SK-N-SH (cell line): ENCODE data around the gene E2F3. TPM values are rescaled to one million over a fixed set of nuclear protein-coding genes. Genes with fewer than 3 reads are reported as not detected.

ENCODE experiments used
- CTCF ChIA-PET: fragments of 300-600, 350-600 bp; formaldehyde crosslinking; extraction: SDS; loops from one replicate; lab custom pipeline; 2021; lab: Yijun Ruan, JAX
- POLR2A ChIA-PET: fragments of 350-600 bp; sonication (Branson Sonifier 250); formaldehyde crosslinking; extraction: SDS; loops from one replicate; lab custom pipeline; 2020; ENCODE audit warnings: antibody characterized with exemption, inconsistent platforms; lab: Yijun Ruan, JAX
- DNase-seq: peaks from one replicate; pipeline ENCODE4 v3.0.0; 2012
- H2AFZ ChIP-seq: fragments of 200-600 bp; sonication (generic); 2 replicates; pipeline ENCODE4 v1.8.1; 2016; ENCODE audit warnings: antibody characterized with exemption, mild to moderate bottlenecking, low read depth
- H3F3A ChIP-seq: fragments of 200-600 bp; sonication (generic); replicated peaks from 2 replicates; pipeline ENCODE3; 2016; ENCODE audit warnings: antibody characterized with exemption, mild to moderate bottlenecking; ENCODE audit not compliant: insufficient read depth
- H3K27ac ChIP-seq, 2 experiments: fragments of 200-500 bp in 1 of 2; fragments of 200-600 bp in 1 of 2; sonication (Bioruptor generic) in 1 of 2; sonication (generic), shearing (Covaris generic) in 1 of 2; 2 replicates each; pipeline versions ENCODE4 v1.5.1 to v1.6.1; 2014 to 2016; ENCODE audit warnings: low read depth in 2 of 2, inconsistent platforms in 1 of 2, low read length in 1 of 2, mild to moderate bottlenecking in 1 of 2, mixed read lengths in 1 of 2
- H3K27me3 ChIP-seq: fragments of 200-600 bp; sonication (generic), shearing (Covaris generic); 2 replicates; pipeline ENCODE4 v1.6.1; 2016; ENCODE audit warnings: mixed run types; ENCODE audit not compliant: insufficient read depth
- H3K36me3 ChIP-seq, 2 experiments: fragments of 200-500 bp in 1 of 2; fragments of 200-600 bp in 1 of 2; sonication (Bioruptor generic) in 1 of 2; sonication (generic) in 1 of 2; replicated peaks in 1 of 2; 2 replicates each; pipeline versions ENCODE3 to v1.5.1; 2014 to 2016; ENCODE audit warnings: low read length in 1 of 2, mild to moderate bottlenecking in 1 of 2; ENCODE audit not compliant: insufficient read depth in 2 of 2, control insufficient read depth in 1 of 2
- H3K4me1 ChIP-seq, 2 experiments: fragments of 200-500 bp in 1 of 2; fragments of 200-600 bp in 1 of 2; sonication (Bioruptor generic) in 1 of 2; sonication (generic), shearing (Covaris generic) in 1 of 2; 2 replicates each; pipeline versions ENCODE4 v1.5.1 to v1.6.1; 2014 to 2016; ENCODE audit warnings: low read depth in 1 of 2, low read length in 1 of 2, mixed run types in 1 of 2; ENCODE audit not compliant: insufficient read depth in 2 of 2, control insufficient read depth in 1 of 2
- H3K4me2 ChIP-seq: fragments of 200-600 bp; sonication (generic), shearing (Covaris generic); 2 replicates; pipeline ENCODE4 v1.6.1; 2017; ENCODE audit warnings: mixed run types
- H3K4me3 ChIP-seq, 2 experiments: fragments of 200-500 bp in 1 of 2; fragments of 200-600 bp in 1 of 2; sonication (Bioruptor generic) in 1 of 2; sonication (generic), shearing (Covaris generic) in 1 of 2; 2 replicates each; pipeline versions ENCODE4 v1.5.1 to v1.8.1; 2014 to 2016; ENCODE audit warnings: low read depth in 2 of 2, inconsistent platforms in 1 of 2, low read length in 1 of 2, mild to moderate bottlenecking in 1 of 2, mixed read lengths in 1 of 2, moderate library complexity in 1 of 2
- H3K79me2 ChIP-seq: fragments of 200-600 bp; sonication (generic); 2 replicates; pipeline ENCODE4 v1.8.1; 2017; ENCODE audit warnings: mild to moderate bottlenecking; ENCODE audit not compliant: insufficient read depth
- H3K9ac ChIP-seq: fragments of 200-600 bp; sonication (generic); 2 replicates; pipeline ENCODE4 v1.6.1; 2017; ENCODE audit warnings: mixed run types
- H3K9me2 ChIP-seq: fragments of 200-600 bp; sonication (generic); 2 replicates; pipeline ENCODE4 v1.6.1; 2017; ENCODE audit warnings: mixed run types
- H3K9me3 ChIP-seq: fragments of 200-600 bp; sonication (generic); 2 replicates; pipeline ENCODE4 v1.6.1; 2017; ENCODE audit warnings: mixed run types, mild to moderate bottlenecking, moderate library complexity
- H4K20me1 ChIP-seq: fragments of 200-600 bp; sonication (generic); 2 replicates; pipeline ENCODE4 v1.6.1; 2017; ENCODE audit warnings: mild to moderate bottlenecking, mixed run types; ENCODE audit not compliant: insufficient read depth
- CHD2 ChIP-seq: fragments of 150-350 bp; IDR thresholded peaks from 2 replicates; pipeline ENCODE4 v1.6.1; 2018; ENCODE audit warnings: low read length; ENCODE audit not compliant: partially characterized antibody
- FOXJ3 ChIP-seq: sonication (generic); formaldehyde crosslinking; IDR thresholded peaks from 2 replicates; pipeline ENCODE4 v1.5.1; 2020; ENCODE audit warnings: mild to moderate bottlenecking, missing genetic modification reagents
- GATA2 ChIP-seq: sonication (generic); formaldehyde crosslinking; IDR thresholded peaks from 2 replicates; pipeline ENCODE4 v1.5.0; 2020; ENCODE audit warnings: mild to moderate bottlenecking, missing genetic modification reagents
- JUND ChIP-seq: IDR thresholded peaks from 2 replicates; pipeline ENCODE4 v1.4.0; 2012
- NRF1 ChIP-seq: IDR thresholded peaks from 2 replicates; pipeline ENCODE4 v1.6.1; 2012; ENCODE audit warnings: low read depth, mild to moderate bottlenecking, low read length
- PBX3 ChIP-seq: IDR thresholded peaks from 2 replicates; pipeline ENCODE4; 2012
- POLR2AphosphoS5 ChIP-seq: IDR thresholded peaks from 2 replicates; pipeline ENCODE4 v1.6.1; 2012; ENCODE audit warnings: low read depth, low read length
- RAD21 ChIP-seq: IDR thresholded peaks from 2 replicates; pipeline ENCODE4 v1.6.1; 2012; ENCODE audit warnings: mild to moderate bottlenecking, low read length
- RFX5 ChIP-seq: IDR thresholded peaks from 2 replicates; pipeline ENCODE4 v1.6.1; 2012; ENCODE audit warnings: mild to moderate bottlenecking, improper control_type of control experiment, low read length
- RXRA ChIP-seq: IDR thresholded peaks from 2 replicates; pipeline ENCODE4 v1.4.0; 2012; ENCODE audit warnings: low read depth, mild to moderate bottlenecking, borderline replicate concordance
- TAF1 ChIP-seq: IDR thresholded peaks from 2 replicates; pipeline ENCODE4 v1.6.1; 2012; ENCODE audit warnings: low read depth, mild to moderate bottlenecking, low read length, moderate library complexity, borderline replicate concordance
- TEAD4 ChIP-seq: IDR thresholded peaks from 2 replicates; pipeline ENCODE4 v1.4.0; 2012; ENCODE audit warnings: mild to moderate bottlenecking, borderline replicate concordance; ENCODE audit not compliant: insufficient read depth
- ZBTB33 ChIP-seq: IDR thresholded peaks from 2 replicates; pipeline ENCODE4 v1.4.0; 2012; ENCODE audit warnings: low read depth, borderline replicate concordance
- WGBS: methylation state at CpG from one replicate; pipeline ENCODE4 v1.1.6; 2017; ENCODE audit warnings: low lambda C conversion rate; 5-methylcytosine and 5-hydroxymethylcytosine counted together
- polyA plus RNA-seq, 3 experiments: library from polyadenylated mRNA; depleted of rRNA; stranded (reverse); fragments of >200 nt; gene quantifications; 2 replicates each; pipeline ENCODE4 v1.2.3, GENCODE V29; 2012

E2F3 gene
- polyA plus RNA-seq, 1 of the 3 experiments (the other 2 are of a cell fraction) = 12.7 TPM

GRCh38 chr6:20433321-20433720, 31.6 kb downstream of the E2F3 start (continued):
- TF ChIP-seq RXRA (no peak), RAD21 (no peak), NRF1 (no peak)
- TF ChIP-seq, all 33 proteins: peak for 0

GRCh38 chr6:20433929-20434328, 32.2 kb downstream of the E2F3 start:
- peaks cover 99% of the 10 kb centered on the region for H3K79me2 ChIP-seq
- WGBS = 87% methylated on average over 2 of the region's 2 CpGs

More at GRCh38 chr6:20433929-20434328, 32.2 kb downstream of the E2F3 start:
- peaks cover 9 to 25% of the 10 kb centered on the region in 2 experiments for H3K36me3 ChIP-seq
- peaks cover 82% of the 10 kb centered on the region for H4K20me1 ChIP-seq
- CTCF ChIA-PET = interaction anchor here (1.2 kb wide), 1 partner anchor 24 kb away, joined by 3 read pairs; no protein-coding TSS in a partner anchor
- no peak overlapping the region for H3K27ac ChIP-seq
- no peak overlapping the region for H3K4me3 ChIP-seq
- H2AFZ ChIP-seq = no peak overlapping the region
- no peaks in the 10 kb centered on the region for H3K9me2 ChIP-seq
- POLR2A ChIA-PET = no interaction called here
- DNase-seq = no peak
- H3K4me2 ChIP-seq = no peak overlapping the region
- no peak overlapping the region for H3K9ac ChIP-seq
- TF ChIP-seq JUND = no peak
- TF ChIP-seq RXRA = no peak
- no peak for TF ChIP-seq PBX3
- TF ChIP-seq CHD2 = no peak
- no peak for TF ChIP-seq GATA2 (CRISPR knock-in tag)
- TF ChIP-seq FOXJ3 (CRISPR knock-in tag) = no peak
- no peak for TF ChIP-seq TEAD4
- no peak for TF ChIP-seq POLR2AphosphoS5
- TF ChIP-seq TAF1 = no peak
- no peak for TF ChIP-seq ZBTB33
- no peak for TF ChIP-seq RFX5
- TF ChIP-seq, all 33 proteins: peak for 0
- Histone ChIP-seq H3K4me1 (no peaks in the 10 kb centered on the region; a peak in 1 of 4 replicates), H3F3A (no peaks in the 10 kb centered on the region), H3K27me3 (no peaks in the 10 kb centered on the region), H3K9me3 (no peaks in the 10 kb centered on the region)
